Gastroesophageal sphincter (tissue), 4 donors: Measurements from ENCODE around the gene TRIM38. TPM values are rescaled to one million over a fixed set of nuclear protein-coding genes. Genes with fewer than 3 reads are reported as not detected.
A peak's percentile ranks its signal among the peaks of the same experiment; 100 is the strongest.
"Not testable (repeated sequence)": the region's sequence is repeated elsewhere in the genome, so short reads cannot be mapped to it uniquely, and the experiment has no call there.

ENCODE experiments used
- ATAC-seq: fragments of 150-250 bp; one replicate; pipeline ENCODE4 v1.9.1; 2016; ENCODE audit warnings: mild to moderate bottlenecking, moderate library complexity
- H3K27ac ChIP-seq, 4 donors: fragments of 200-600 bp; sonication (generic) in 3 of 4; 1 replicate in 3 of 4; 2 replicates in 1 of 4; pipeline ENCODE4 v1.5.1; 2016 to 2019
- H3K27me3 ChIP-seq: fragments of 200-600 bp; sonication (generic); one replicate; pipeline ENCODE4 v1.5.1; 2019
- H3K36me3 ChIP-seq, 2 donors: fragments of 200-600 bp; sonication (generic); one replicate each; pipeline ENCODE4 v1.5.1; 2019; ENCODE audit warnings: control low read depth in 1 of 2
- H3K4me1 ChIP-seq, 3 donors: fragments of 200-600 bp; sonication (generic); 1 replicate in 2 of 3; 2 replicates in 1 of 3; pipeline ENCODE4 v1.5.1; 2016 to 2019; ENCODE audit warnings: control low read depth in 2 of 3
- H3K4me3 ChIP-seq, 2 donors: fragments of 200-600 bp; sonication (generic); one replicate each; pipeline ENCODE4 v1.5.1; 2019; ENCODE audit warnings: mild to moderate bottlenecking in 1 of 2, moderate library complexity in 1 of 2
- H3K9me3 ChIP-seq, 3 donors: fragments of 200-600 bp; sonication (generic); one replicate each; pipeline ENCODE4 v1.5.1; 2017 to 2019; ENCODE audit warnings: control low read depth in 2 of 3
- EP300 ChIP-seq: sonication (generic); formaldehyde crosslinking; IDR thresholded peaks from one replicate; pipeline ENCODE4 v1.6.1; 2017; ENCODE audit warnings: antibody characterized with exemption, mild to moderate bottlenecking
- POLR2A ChIP-seq, 2 donors: fragments of 450-650 bp; IDR thresholded peaks; one replicate each; pipeline ENCODE4 v1.6.1; 2017; ENCODE audit warnings: antibody characterized with exemption in 2 of 2, mild to moderate bottlenecking in 2 of 2, moderate library complexity in 1 of 2
- POLR2AphosphoS5 ChIP-seq: sonication (generic); formaldehyde crosslinking; IDR thresholded peaks from one replicate; pipeline ENCODE4 v1.6.1; 2017; ENCODE audit warnings: antibody characterized with exemption
- WGBS, 2 donors: methylation state at CpG; one replicate each; pipeline ENCODE4 v1.1.5; 2018; ENCODE audit warnings: low coverage in 1 of 2; 5-methylcytosine and 5-hydroxymethylcytosine counted together
- total RNA-seq, 4 donors: library from RNA; depleted of rRNA; stranded (reverse); fragments of >200 nt; gene quantifications; one replicate each; pipeline ENCODE4 v1.1.0, GENCODE V29; 2016
- TF ChIP-seq, protein P1 (sequence below), 4 experiments: fragments of 200-600 bp in 2 of 4; fragments of 450-650 bp in 2 of 4; sonication (generic) in 1 of 4; IDR thresholded peaks; one replicate each; pipeline ENCODE4 v1.5.1; 2017 to 2019; ENCODE audit warnings: antibody characterized with exemption in 4 of 4, mild to moderate bottlenecking in 2 of 4, moderate library complexity in 2 of 4

TRIM38 gene
- total RNA-seq, 4 donors from 2014 or later, result 6.1 to 10.4 (median 8.2) TPM

DNA sequence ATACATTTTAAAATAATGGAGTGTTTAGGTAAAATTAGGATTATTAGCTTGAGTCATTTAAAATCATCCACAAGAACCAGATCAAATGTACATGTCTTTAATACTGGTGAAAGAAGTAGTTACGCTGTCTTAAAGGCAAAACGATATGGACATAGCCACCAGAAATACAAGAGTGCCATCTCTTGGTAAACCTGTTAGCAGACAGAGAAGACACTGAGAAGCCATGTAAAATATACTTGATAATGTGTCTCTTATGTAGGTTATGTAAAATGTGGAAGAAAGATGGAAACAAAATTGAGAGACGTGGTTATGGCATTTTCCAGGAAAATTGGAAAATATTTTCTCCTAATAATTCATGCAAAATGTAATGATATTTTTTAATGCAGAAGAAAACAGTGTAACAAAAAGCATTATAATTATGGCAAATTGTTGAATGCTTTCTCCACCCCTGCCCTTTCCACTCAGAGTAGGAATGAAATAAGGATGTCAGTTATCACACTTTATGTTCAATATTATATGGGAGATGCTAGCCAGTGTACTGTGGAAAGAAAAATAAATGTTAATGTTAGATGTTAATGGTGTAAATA lies 19.9 kb upstream of the TRIM38 start:
- WGBS, 2 donors, result 29 to 36% methylated on average over 3 of the region's 3 CpGs
- no peaks in the 10 kb centered on the region for H3K36me3 ChIP-seq
- H3K4me1 ChIP-seq, result no peaks in the 10 kb centered on the region
- H3K9me3 ChIP-seq, result no peaks in the 10 kb centered on the region
- no peak for ATAC-seq
- H3K27ac ChIP-seq, result no peak overlapping the region
- no peaks in the 10 kb centered on the region for H3K27me3 ChIP-seq
- TF ChIP-seq EP300, result no peak
- TF ChIP-seq, protein P1, sequence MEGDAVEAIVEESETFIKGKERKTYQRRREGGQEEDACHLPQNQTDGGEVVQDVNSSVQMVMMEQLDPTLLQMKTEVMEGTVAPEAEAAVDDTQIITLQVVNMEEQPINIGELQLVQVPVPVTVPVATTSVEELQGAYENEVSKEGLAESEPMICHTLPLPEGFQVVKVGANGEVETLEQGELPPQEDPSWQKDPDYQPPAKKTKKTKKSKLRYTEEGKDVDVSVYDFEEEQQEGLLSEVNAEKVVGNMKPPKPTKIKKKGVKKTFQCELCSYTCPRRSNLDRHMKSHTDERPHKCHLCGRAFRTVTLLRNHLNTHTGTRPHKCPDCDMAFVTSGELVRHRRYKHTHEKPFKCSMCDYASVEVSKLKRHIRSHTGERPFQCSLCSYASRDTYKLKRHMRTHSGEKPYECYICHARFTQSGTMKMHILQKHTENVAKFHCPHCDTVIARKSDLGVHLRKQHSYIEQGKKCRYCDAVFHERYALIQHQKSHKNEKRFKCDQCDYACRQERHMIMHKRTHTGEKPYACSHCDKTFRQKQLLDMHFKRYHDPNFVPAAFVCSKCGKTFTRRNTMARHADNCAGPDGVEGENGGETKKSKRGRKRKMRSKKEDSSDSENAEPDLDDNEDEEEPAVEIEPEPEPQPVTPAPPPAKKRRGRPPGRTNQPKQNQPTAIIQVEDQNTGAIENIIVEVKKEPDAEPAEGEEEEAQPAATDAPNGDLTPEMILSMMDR (IDR thresholded peaks at IDR 0.05), result peak in 1 of 4 experiments; percentile 16
- TF ChIP-seq POLR2AphosphoS5, result no peak
- H3K4me3 ChIP-seq, result no peak overlapping the region

DNA sequence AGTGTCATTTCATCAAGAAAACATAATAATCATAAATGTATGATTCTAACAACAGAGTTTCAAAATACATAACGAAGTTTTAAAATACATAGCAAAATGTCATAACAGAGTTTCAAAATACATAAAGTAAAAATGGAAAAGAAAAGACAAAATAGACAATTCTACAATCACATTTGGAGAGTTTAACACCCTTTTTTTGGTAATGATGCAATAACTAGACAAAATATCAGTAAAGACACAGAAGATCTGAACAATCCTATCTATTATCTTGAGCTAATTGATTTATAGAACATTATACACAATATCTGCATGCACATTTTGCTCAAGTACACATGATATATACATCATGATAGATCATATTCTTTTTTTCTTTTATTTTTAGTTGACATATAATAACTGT lies 18.7 kb upstream of the TRIM38 start:
- ATAC-seq, result no peak
- H3K4me1 ChIP-seq, result no peaks in the 10 kb centered on the region
- H3K27ac ChIP-seq, result no peak overlapping the region
- H3K4me3 ChIP-seq, result no peak overlapping the region
- no peaks in the 10 kb centered on the region for H3K9me3 ChIP-seq
- WGBS, 2 donors, result 85 to 92% methylated on average over 1 of the region's 1 CpG
- TF ChIP-seq POLR2A (IDR thresholded peaks at IDR 0.05), result no peak
- TF ChIP-seq EP300, result no peak
- TF ChIP-seq, protein P1 (IDR thresholded peaks at IDR 0.05), result no peak
- no peaks in the 10 kb centered on the region for H3K27me3 ChIP-seq
- no peaks in the 10 kb centered on the region for H3K36me3 ChIP-seq

DNA sequence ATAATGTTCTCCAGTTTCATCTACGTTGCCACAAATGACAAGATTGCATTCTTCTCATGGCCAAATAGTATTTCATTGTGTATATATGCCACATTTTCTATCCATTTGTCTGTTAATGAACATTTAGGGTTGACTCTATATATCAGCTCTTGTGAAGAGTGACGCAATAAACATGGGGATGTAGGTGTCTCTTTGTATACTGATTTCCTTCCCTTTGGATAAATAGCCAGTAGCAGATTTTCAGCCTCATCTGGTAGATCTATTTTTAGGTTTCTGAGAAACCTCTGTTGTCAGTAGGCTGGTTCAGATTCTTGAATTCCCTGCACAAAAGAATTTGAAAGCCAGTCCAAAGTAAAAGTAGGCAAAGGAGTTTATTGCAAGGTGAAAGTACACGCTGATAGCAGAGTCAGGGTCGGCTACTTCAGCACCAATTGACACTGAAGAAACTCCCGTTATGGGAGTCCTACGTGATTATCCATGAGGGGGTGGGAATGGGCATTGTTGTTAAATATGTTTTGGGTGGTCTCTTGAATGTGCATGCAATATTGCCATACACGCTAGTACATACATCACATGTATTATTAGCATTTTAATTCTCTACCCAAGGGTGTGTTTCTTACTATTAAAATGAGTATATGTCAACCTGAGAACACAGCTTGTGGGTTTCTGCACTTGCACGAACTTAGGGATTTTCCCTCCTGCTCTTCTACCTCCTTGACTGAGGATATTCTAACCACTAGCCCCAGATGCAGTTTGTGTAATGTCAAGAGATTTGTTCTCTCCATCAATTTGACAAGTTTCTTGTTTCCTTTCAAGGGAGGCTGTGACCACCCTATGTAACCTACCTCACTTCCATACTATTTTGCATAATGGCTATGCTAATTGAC lies 17.7 kb upstream of the TRIM38 start:
- Histone ChIP-seq H3K27ac (no peak overlapping the region), H3K27me3 (no peaks in the 10 kb centered on the region), H3K4me1 (no peaks in the 10 kb centered on the region), H3K9me3 (no peaks in the 10 kb centered on the region), H3K36me3 (no peaks in the 10 kb centered on the region), H3K4me3 (no peak overlapping the region)
- ATAC-seq, result no peak
- WGBS, 2 donors, result 37 to 49% methylated on average over 3 to 8 of the region's 8 CpGs
- no peak for TF ChIP-seq POLR2AphosphoS5
- TF ChIP-seq, protein P1 (IDR thresholded peaks at IDR 0.05), result no peak
- no peak for TF ChIP-seq POLR2A (IDR thresholded peaks at IDR 0.05)
- no peak for TF ChIP-seq EP300

DNA sequence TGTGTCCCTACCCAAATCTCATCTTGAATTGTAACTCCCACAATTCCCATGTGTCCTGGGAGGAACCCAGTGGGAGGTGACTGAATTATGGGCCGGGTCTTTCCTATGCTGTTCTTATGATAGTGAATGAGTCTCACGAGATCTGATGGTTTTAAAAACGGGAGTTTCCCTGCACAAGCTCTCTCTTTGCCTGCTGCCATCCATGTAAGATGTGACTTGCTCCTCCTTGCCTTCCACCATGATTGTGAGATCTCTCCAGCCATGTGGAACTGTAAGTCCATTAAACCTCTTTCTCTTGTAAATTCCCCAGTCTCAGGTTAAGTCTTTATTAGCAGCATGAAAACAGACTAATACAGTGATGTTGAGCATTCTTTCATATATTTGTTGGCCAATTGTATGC lies 16.9 kb upstream of the TRIM38 start:
- H3K36me3 ChIP-seq, H3K27me3 ChIP-seq, ATAC-seq, H3K27ac ChIP-seq, H3K4me3 ChIP-seq, H3K9me3 ChIP-seq, H3K4me1 ChIP-seq: not testable (repeated sequence)
- 90 to 100% methylated on average over 2 to 3 of the region's 3 CpGs for WGBS, 2 donors

DNA sequence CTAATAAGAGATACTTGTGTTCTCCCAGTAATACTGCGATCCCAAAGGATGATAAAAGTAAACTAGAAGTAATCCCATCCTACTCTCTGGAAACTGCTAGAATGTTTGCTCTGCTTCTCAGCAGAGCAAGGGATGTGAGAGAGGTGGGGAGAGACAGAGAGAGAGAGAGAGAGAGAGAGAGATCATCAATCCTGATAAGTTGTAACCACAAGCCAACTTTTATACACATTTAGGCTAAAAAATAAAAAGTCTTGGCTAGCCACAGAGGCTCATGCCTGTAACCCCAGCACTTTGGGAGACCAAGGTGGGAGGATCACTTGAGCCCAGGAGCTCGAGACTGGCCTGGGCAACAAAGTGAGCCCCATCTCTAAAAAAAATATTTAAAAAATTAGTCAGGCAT lies 16.0 kb upstream of the TRIM38 start:
- Histone ChIP-seq H3K27me3 (no peaks in the 10 kb centered on the region), H3K4me1 (no peaks in the 10 kb centered on the region), H3K27ac (no peak overlapping the region), H3K36me3 (no peaks in the 10 kb centered on the region), H3K4me3 (no peak overlapping the region), H3K9me3 (no peaks in the 10 kb centered on the region)
- WGBS, 2 donors, result 89% methylated on average over 1 to 2 of the region's 2 CpGs
- ATAC-seq, result no peak
- TF ChIP-seq, protein P1 (IDR thresholded peaks at IDR 0.05), result no peak
- TF ChIP-seq EP300 (no peak), POLR2A (IDR thresholded peaks at IDR 0.05) (no peak), POLR2AphosphoS5 (no peak)

DNA sequence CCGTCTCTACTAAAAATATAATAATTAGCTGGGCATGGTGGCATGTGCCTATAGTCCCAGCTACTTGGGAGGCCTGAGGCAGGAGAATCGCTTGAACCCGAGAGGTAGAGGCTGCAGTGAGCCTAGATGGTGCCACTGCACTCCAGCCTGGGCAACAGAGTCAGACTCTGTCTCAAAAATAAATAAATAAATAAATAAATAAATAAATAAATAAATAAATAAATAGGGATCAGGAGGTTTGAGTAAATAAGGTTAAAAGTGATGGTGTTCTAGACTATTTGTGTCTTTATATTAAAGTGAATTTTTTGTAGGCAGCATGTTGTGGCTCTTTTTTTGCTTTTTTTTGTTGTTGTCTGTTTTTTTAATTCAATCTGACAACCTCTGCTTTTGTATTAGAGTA lies 15.1 kb upstream of the TRIM38 start:
- not testable (repeated sequence) for H3K4me1 ChIP-seq, H3K27me3 ChIP-seq, H3K27ac ChIP-seq, H3K4me3 ChIP-seq, H3K9me3 ChIP-seq, H3K36me3 ChIP-seq, ATAC-seq
- 93 to 100% methylated on average over 3 of the region's 3 CpGs for WGBS, 2 donors
